ENCODE data around the gene S100A5. TPM values are rescaled to one million over a fixed set of nuclear protein-coding genes. Genes with fewer than 3 reads are reported as not detected.

S100A5 gene
- total RNA-seq, 1 donor from 2014 or later: 0.47 TPM

GRCh38 chr1:153519242-153519641, 21.5 kb downstream of the S100A5 start:
- H3K27me3 Mint-ChIP-seq (ENCODE audit: low read depth): no peaks in the 10 kb centered on the region
- no peaks in the 10 kb centered on the region for H3K36me3 Mint-ChIP-seq (ENCODE audit: low read depth)
- no peak for TF ChIP-seq CTCF (IDR thresholded peaks at IDR 0.05)
- no peak overlapping the region for H3K4me3 Mint-ChIP-seq (ENCODE audit: unreplicated experiment)
- no peak for DNase-seq (ENCODE audit: low spot score)
- no peak overlapping the region for H3K27ac Mint-ChIP-seq (ENCODE audit: unreplicated experiment)
- H3K4me1 Mint-ChIP-seq (ENCODE audit: low read depth): peaks cover 18% of the 10 kb centered on the region
- H3K9me3 Mint-ChIP-seq (ENCODE audit: low read depth): no peaks in the 10 kb centered on the region

DNA sequence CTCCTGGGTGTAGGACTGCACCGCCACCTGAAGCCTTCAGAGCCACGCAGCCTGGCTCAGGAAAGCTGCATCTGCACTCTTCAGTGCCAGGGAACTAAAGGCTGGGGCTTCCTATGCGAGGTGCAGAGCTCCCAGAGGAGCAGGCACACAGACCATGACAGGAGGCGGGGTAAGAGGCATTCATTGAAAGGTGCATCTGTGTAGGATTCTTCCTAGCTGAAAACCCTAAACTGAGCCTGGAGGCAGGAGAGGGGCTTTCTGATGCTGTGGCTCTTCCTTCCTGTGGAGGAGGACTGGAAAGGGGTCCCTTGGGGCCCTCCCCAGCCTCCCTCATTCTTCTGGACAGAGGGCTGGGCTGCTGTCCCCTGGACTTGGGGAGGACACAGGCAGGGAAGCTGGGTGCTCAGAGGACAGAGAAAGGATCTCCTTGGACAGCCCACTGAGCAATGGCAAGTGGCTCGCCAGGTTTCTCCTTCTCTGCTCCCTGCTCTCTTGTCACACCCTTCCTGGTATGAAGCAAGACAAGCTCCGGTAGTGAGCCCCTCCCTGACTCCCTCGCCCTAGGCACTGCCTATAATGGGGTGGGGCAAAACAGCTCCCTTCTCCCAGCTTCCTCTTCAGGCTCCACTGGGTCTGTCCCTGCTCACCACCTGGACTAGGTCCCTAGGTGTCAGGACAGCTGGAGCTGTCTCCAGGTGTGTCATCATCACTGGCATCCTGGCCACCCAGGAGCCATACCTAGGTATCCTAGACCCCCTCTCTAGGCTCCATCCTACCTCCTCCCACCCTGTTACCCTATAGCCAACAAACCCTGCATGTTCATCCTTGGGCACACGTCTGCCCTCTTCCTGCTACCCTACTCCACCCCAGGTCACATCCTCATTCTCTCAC, 25.0 kb downstream of the S100A5 start:
- H3K4me3 Mint-ChIP-seq (ENCODE audit: unreplicated experiment): no peak overlapping the region
- TF ChIP-seq CTCF (IDR thresholded peaks at IDR 0.05): no peak
- H3K27ac Mint-ChIP-seq (ENCODE audit: unreplicated experiment): no peak overlapping the region
- no peaks in the 10 kb centered on the region for H3K36me3 Mint-ChIP-seq (ENCODE audit: low read depth)
- DNase-seq (ENCODE audit: low spot score): no peak
- no peaks in the 10 kb centered on the region for H3K27me3 Mint-ChIP-seq (ENCODE audit: low read depth)
- H3K9me3 Mint-ChIP-seq (ENCODE audit: low read depth): no peaks in the 10 kb centered on the region
- H3K4me1 Mint-ChIP-seq (ENCODE audit: low read depth): peaks cover 30% of the 10 kb centered on the region

- no peaks in the 10 kb centered on the region for H3K27me3 Mint-ChIP-seq (ENCODE audit: low read depth)
- H3K9me3 Mint-ChIP-seq (ENCODE audit: low read depth): no peaks in the 10 kb centered on the region
- no peaks in the 10 kb centered on the region for H3K36me3 Mint-ChIP-seq (ENCODE audit: low read depth)
- no peak overlapping the region for H3K4me3 Mint-ChIP-seq (ENCODE audit: unreplicated experiment)
- no peak for DNase-seq (ENCODE audit: low spot score)
- peaks cover 32% of the 10 kb centered on the region for H3K4me1 Mint-ChIP-seq (ENCODE audit: low read depth)
- no peak for TF ChIP-seq CTCF (IDR thresholded peaks at IDR 0.05)
- H3K27ac Mint-ChIP-seq (ENCODE audit: unreplicated experiment): no peak overlapping the region
Measured at GRCh38 chr1:153513666-153514065, 27.1 kb downstream of the S100A5 start.

- H3K4me1 Mint-ChIP-seq (ENCODE audit: low read depth): peaks cover 26% of the 10 kb centered on the region
- TF ChIP-seq CTCF (IDR thresholded peaks at IDR 0.05): peak; percentile 25
- H3K27ac Mint-ChIP-seq (ENCODE audit: unreplicated experiment): no peak overlapping the region
- no peaks in the 10 kb centered on the region for H3K27me3 Mint-ChIP-seq (ENCODE audit: low read depth)
- DNase-seq (ENCODE audit: low spot score): no peak
- no peaks in the 10 kb centered on the region for H3K36me3 Mint-ChIP-seq (ENCODE audit: low read depth)
- no peak overlapping the region for H3K4me3 Mint-ChIP-seq (ENCODE audit: unreplicated experiment)
- H3K9me3 Mint-ChIP-seq (ENCODE audit: low read depth): no peaks in the 10 kb centered on the region
Measured at GRCh38 chr1:153513023-153513422, 27.7 kb downstream of the S100A5 start.

GRCh38 chr1:153510984-153511410, 29.7 kb downstream of the S100A5 start:
- Mint-ChIP-seq H3K36me3 (ENCODE audit: low read depth) (no peaks in the 10 kb centered on the region), H3K27ac (ENCODE audit: unreplicated experiment) (peak overlapping the region; percentile 84), H3K27me3 (ENCODE audit: low read depth) (no peaks in the 10 kb centered on the region), H3K4me1 (ENCODE audit: low read depth) (peaks cover 44% of the 10 kb centered on the region), H3K4me3 (ENCODE audit: unreplicated experiment) (no peak overlapping the region), H3K9me3 (ENCODE audit: low read depth) (no peaks in the 10 kb centered on the region)
- DNase-seq (ENCODE audit: low spot score): no peak
- peak; percentile 100 for TF ChIP-seq CTCF (IDR thresholded peaks at IDR 0.05)

Data from chondrocyte (in vitro differentiated cells).